Upper lobe of right lung (tissue), 1 donor: ENCODE measurements around the gene ABHD10. TPM values are rescaled to one million over a fixed set of nuclear protein-coding genes. Genes with fewer than 3 reads are reported as not detected.

Source experiments
- ATAC-seq: fragments of 200-7000 bp; cut with Tn5 transposase; one replicate; pipeline ENCODE4 v1.9.1; 2020; ENCODE audit warnings: mild to moderate bottlenecking, moderate library complexity
- DNase-seq: peaks from one replicate; pipeline ENCODE4 v3.0.0-alpha.2; 2020
- H3K27ac ChIP-seq: fragments of 200-600 bp; one replicate; pipeline ENCODE4 v1.8.0; 2022
- H3K27me3 ChIP-seq: fragments of 200-600 bp; one replicate; pipeline ENCODE4 v1.8.0; 2022; ENCODE audit warnings: mild to moderate bottlenecking
- H3K36me3 ChIP-seq: fragments of 200-600 bp; one replicate; pipeline ENCODE4 v1.8.0; 2022
- H3K4me1 ChIP-seq: fragments of 200-600 bp; one replicate; pipeline ENCODE4 v1.8.0; 2022
- H3K4me3 ChIP-seq: fragments of 200-600 bp; one replicate; pipeline ENCODE4 v1.8.0; 2022; ENCODE audit warnings: mild to moderate bottlenecking
- H3K9me3 ChIP-seq: fragments of 200-600 bp; one replicate; pipeline ENCODE4 v1.8.0; 2022
- intact Hi-C: fragments of 100-400 bp; cut with DNase I; formaldehyde crosslinking; loops from one replicate; pipeline ENCODE4 v1.11.0; 2022
- total RNA-seq: library from RNA; stranded (reverse); fragmentation: NEBNext Ultra II Directional; extraction: Animal tissue kit (Norgen Biotek cat#: 25700); gene quantifications from one replicate; pipeline ENCODE4 v1.2.1, GENCODE V29; 2021
- TF ChIP-seq, protein P1 (sequence below): fragments of 200-600 bp; IDR thresholded peaks from one replicate; pipeline ENCODE4 v1.8.0; 2022; ENCODE audit warnings: antibody characterized with exemption
- donor health status: DM: no; HTN: yes; CAD: no; lungs with severe emphysema.

Gene ABHD10
- total RNA-seq, 1 donor from 2014 or later, result 27.6 TPM

DNA sequence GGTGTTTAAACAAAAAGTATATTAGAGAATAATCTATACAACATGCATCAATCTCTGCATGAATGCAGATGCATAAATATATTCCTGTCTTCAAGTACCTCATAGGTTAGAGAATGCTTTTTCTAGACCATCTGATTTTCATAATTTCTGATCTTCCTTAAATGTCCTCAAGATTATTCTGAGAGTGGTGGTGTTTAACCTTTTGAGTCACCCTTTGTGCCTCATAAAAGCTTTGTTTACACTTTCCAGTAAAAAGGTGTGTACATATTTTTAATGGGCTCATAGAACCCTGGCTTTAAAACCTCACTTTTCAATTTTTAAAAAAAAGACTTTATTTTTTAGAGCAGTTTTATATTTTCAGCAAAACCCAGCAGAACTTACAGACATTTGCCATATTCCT, 41.0 kb upstream of the ABHD10 start:
- TF ChIP-seq, protein P1, sequence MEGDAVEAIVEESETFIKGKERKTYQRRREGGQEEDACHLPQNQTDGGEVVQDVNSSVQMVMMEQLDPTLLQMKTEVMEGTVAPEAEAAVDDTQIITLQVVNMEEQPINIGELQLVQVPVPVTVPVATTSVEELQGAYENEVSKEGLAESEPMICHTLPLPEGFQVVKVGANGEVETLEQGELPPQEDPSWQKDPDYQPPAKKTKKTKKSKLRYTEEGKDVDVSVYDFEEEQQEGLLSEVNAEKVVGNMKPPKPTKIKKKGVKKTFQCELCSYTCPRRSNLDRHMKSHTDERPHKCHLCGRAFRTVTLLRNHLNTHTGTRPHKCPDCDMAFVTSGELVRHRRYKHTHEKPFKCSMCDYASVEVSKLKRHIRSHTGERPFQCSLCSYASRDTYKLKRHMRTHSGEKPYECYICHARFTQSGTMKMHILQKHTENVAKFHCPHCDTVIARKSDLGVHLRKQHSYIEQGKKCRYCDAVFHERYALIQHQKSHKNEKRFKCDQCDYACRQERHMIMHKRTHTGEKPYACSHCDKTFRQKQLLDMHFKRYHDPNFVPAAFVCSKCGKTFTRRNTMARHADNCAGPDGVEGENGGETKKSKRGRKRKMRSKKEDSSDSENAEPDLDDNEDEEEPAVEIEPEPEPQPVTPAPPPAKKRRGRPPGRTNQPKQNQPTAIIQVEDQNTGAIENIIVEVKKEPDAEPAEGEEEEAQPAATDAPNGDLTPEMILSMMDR, result no peak
- DNase-seq (no peak), ATAC-seq (no peak)
- H3K9me3 ChIP-seq, result no peaks in the 10 kb centered on the region
- peaks cover 35% of the 10 kb centered on the region for H3K36me3 ChIP-seq
- no peak overlapping the region for H3K4me3 ChIP-seq
- H3K27ac ChIP-seq, result no peak overlapping the region
- H3K27me3 ChIP-seq, result no peaks in the 10 kb centered on the region
- intact Hi-C loops, result no loop called here
- H3K4me1 ChIP-seq, result peaks cover 8% of the 10 kb centered on the region

DNA sequence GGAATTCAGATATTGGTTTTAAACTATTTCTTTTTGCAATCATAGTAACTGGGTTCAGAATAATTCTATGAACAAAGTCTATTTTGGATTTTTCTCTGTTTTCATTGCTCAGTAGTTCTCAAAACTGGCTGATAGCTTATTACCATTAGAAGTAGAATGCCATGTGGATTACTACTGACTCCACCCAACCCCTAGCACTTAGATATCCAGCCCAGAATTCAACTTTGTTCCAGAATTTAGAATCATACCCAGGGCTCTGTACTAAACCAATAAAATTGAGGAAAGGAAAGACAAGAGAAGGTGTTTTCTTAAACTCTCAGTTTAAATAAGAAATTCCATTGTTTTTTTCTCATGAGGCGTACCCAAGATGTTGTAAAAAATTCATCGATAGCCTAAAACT, 39.0 kb upstream of the ABHD10 start:
- peaks cover 37% of the 10 kb centered on the region for H3K36me3 ChIP-seq

DNA sequence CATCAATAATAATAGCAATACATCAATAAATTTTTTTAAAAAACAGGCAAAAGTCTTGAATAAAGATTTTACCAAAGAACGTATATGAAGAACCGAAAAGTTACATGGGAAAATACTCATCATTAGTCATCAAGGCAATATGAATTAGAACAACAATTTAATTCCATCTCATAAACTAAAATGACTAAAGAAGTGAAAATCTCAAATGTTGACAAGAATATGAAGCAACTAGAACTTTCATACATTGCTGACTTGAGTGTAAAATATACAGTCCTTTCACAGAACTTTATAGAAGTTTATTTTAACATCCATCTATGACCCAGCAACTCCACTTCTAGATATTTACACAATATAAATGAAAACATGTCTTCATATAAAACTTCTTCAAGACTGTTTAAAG, 35.3 kb upstream of the ABHD10 start:
- no peak overlapping the region for H3K4me3 ChIP-seq
- no peak overlapping the region for H3K27ac ChIP-seq
- TF ChIP-seq, protein P1, result no peak
- no peaks in the 10 kb centered on the region for H3K27me3 ChIP-seq
- no peaks in the 10 kb centered on the region for H3K9me3 ChIP-seq
- no peaks in the 10 kb centered on the region for H3K4me1 ChIP-seq
- DNase-seq, result no peak
- peaks cover 39% of the 10 kb centered on the region for H3K36me3 ChIP-seq
- no peak for ATAC-seq
- intact Hi-C loops, result no loop called here

More for the DNA sequence above, 39.0 kb upstream of the ABHD10 start:
- intact Hi-C loops, result no loop called here
- no peaks in the 10 kb centered on the region for H3K27me3 ChIP-seq
- no peaks in the 10 kb centered on the region for H3K9me3 ChIP-seq
- no peak for ATAC-seq
- no peak for DNase-seq
- no peak overlapping the region for H3K4me3 ChIP-seq
- H3K4me1 ChIP-seq, result peaks cover 8% of the 10 kb centered on the region
- TF ChIP-seq, protein P1, result no peak
- no peak overlapping the region for H3K27ac ChIP-seq

DNA sequence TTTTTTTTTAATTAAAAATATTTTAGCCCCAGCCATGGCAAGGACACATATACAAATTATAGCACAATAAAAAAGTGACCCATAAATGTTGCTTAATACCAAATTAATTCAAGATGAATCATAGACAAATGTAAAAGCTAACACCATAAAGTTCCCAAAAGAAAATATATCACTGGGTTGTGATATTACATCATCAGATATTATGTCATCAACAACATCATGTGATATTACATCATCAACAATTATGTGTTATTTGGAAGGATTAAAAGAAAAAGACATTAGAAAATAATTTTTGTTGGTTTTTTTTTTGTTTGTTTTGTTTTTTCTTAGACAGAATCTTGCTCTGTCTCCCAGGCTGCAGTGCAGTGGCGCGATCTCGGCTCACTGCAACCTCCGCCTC, 34.5 kb upstream of the ABHD10 start:
- intact Hi-C loops, result no loop called here
- Histone ChIP-seq H3K4me3 (no peak overlapping the region), H3K4me1 (no peaks in the 10 kb centered on the region), H3K27ac (no peak overlapping the region), H3K9me3 (no peaks in the 10 kb centered on the region), H3K36me3 (peaks cover 46% of the 10 kb centered on the region), H3K27me3 (no peaks in the 10 kb centered on the region)
- TF ChIP-seq, protein P1, result no peak
- DNase-seq, result no peak
- no peak for ATAC-seq

DNA sequence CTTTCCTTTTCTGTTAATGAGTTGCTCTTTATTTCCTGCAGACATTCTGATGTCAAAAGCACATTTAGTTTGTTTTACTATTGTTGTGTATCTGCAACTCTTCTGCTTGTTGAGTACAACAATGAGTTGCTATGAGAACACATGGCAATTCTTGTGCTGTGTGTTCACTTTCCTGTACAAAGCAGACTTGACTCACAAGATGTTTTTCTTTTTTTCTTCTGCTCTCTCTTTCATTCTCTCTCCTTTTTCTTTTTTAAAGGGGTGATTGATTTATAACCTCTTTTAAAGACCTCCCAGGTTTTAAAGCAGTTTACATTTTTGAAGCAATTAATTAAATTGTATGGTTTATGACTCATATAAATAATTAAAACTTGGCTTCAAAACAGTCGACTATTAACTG, 31.6 kb upstream of the ABHD10 start:
- H3K36me3 ChIP-seq, result peaks cover 23% of the 10 kb centered on the region
- H3K4me1 ChIP-seq, result no peaks in the 10 kb centered on the region
- no peak for DNase-seq
- TF ChIP-seq, protein P1, result no peak
- H3K9me3 ChIP-seq, result no peaks in the 10 kb centered on the region
- ATAC-seq, result no peak
- intact Hi-C loops, result no loop called here
- H3K4me3 ChIP-seq, result no peak overlapping the region
- H3K27ac ChIP-seq, result no peak overlapping the region
- H3K27me3 ChIP-seq, result no peaks in the 10 kb centered on the region

DNA sequence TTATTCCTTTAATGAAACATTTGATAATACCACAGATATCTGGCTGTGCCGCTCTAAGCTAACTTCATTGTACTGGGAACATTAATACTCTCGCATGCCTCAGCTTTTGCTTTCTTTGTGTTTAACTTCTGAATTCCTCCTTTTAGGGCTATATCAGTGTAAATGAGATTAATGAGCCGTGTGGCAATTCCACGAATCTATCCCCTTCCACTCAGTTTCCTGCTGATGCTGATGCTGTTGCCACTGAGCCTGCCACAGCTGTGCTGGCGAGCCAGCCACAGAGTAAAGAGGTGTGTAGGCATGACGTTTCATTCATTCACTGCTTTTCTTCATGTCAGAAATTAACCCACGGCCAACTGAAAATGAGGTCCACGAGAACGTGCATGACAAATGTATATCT, 30.0 kb upstream of the ABHD10 start:
- H3K4me1 ChIP-seq, result no peaks in the 10 kb centered on the region
- H3K4me3 ChIP-seq, result no peak overlapping the region
- intact Hi-C loops, result no loop called here
- H3K27ac ChIP-seq, result no peak overlapping the region
- TF ChIP-seq, protein P1, result no peak
- H3K9me3 ChIP-seq, result no peaks in the 10 kb centered on the region
- H3K36me3 ChIP-seq, result peaks cover 18% of the 10 kb centered on the region
- ATAC-seq (no peak), DNase-seq (no peak)
- H3K27me3 ChIP-seq, result no peaks in the 10 kb centered on the region
